Hippocampal formation (tissue), 2 donors: Measurements from ENCODE around the gene SURF4.

Experiments
- DNase-seq, 2 donors: peaks; one replicate each; lab custom pipeline; 2025; lab: John Stamatoyannopoulos, UW

The SURF4 gene

DNA sequence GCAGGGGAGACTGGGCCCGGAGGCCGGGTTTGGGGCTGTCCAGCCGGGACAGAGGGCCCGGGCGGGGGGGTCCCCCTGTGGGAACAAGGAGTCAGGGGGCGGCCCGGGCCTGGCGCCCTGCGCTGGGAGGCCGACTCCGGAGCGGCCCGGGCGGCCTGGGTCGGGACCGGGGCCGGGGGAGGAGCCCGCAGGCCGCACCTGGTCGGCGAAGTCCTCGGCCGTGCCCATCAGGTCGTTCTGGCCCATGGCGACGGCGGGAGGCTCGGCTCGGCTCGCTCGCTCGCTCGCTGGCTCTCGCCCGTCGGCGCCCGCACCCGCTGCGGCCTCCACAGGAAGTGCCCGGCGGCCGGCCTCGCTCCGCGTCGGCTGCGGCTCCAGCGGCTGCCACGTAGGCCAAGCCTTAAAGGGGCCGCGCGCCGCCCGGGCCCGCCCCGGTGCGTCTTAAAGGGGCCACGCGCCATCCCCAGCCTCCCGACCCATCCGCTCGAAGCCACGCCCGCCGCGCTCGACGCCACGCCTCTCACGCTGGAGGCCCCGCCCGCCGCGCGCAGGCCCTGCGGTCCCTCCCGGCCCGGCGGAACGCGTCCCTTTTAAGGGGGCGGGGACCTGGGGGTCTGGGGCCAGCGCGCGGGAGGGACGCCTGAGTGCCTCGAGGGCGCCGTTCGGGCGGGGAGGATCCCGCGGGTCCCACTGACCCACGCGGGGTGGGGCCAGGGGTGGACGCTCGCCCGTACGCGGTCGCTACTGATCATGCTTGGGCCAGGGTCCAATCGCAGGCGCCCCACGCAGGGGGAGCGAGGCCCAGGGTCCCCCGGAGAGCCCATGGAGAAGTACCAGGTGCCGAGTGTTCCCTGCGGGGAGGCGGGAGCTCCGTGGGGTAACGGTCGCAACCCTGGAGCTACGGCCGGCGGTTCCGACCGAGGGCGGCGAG lies at the start of gene SURF4, which contains the start of gene STKLD1:
TSS of gene SURF4 (minus strand) at position 337 of the 931 bp plus-strand sequence. CDS start at position 246, 91 bp downstream.
TSS of gene STKLD1 (plus strand) at position 643 of the 931 bp plus-strand sequence. CDS start at position 751, 108 bp downstream.
- peak; percentile 93 for DNase-seq

DNA sequence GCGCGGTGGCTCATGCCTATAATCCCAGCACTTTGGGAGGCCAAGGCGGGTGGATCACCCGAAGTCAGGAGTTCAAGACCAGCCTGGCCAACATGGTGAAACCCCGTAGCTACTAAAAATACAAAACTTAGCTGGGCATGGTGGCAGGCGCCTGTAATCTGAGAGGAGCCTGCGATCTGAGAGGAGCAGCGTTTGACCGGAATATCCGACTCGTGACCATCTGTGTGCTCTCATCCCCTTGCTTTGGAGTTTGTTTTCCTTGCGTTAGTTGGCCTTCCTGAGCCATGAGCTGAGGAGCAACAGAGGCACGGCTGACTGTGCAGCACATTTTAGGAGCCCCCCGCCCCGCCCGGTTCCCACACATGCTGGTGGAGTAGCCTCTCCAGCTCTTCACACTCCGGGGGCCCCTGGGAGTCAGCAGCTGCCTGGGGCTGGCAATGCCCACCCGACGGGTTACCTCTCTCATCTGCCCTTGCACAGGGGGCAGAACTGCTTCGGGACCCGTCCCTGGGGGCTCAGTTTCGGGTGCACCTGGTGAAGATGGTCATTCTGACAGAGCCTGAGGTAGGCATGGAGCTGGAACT lies 49.3 kb upstream of the SURF4 start:
- no peak for DNase-seq

DNA sequence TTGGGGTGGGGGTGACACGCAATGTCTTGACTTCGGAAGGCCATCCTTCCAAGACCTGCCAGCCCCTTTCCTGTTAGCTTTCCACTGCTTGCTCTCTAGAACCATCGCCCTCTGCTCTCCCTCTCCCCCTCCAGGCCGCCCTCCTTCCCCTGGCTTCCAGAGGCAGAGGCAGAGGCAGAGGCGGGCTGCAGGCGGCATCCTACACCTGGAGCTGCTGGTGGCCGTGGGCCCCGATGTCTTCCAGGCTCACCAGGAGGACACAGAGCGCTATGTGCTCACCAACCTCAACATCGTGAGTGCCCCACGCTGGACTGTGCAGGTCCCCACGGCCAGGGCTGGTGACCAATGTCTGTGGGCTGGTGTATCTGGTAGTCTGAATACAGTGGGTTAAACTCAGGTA lies 48.3 kb upstream of the SURF4 start:
- DNase-seq, result no peak

DNA sequence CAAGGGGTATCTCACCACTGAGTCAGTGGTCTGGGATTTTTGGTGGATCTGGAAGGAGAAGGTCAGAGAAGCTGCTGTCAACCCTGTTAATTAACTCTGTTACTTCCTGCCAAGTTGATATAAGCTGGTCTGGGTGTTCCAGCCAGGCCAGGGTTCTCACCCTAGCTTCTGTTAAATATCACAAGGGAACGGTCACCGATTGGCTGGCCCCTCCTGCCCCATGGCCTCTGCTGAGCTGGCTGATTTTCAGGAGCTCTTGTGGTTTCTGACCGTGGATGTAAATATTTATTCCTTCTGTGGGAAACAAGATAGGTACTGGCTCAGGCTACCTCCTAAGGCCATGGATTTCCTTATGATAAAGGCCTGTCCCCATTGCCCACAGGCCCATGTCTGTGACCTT lies 47.4 kb upstream of the SURF4 start:
- DNase-seq, result no peak

DNA sequence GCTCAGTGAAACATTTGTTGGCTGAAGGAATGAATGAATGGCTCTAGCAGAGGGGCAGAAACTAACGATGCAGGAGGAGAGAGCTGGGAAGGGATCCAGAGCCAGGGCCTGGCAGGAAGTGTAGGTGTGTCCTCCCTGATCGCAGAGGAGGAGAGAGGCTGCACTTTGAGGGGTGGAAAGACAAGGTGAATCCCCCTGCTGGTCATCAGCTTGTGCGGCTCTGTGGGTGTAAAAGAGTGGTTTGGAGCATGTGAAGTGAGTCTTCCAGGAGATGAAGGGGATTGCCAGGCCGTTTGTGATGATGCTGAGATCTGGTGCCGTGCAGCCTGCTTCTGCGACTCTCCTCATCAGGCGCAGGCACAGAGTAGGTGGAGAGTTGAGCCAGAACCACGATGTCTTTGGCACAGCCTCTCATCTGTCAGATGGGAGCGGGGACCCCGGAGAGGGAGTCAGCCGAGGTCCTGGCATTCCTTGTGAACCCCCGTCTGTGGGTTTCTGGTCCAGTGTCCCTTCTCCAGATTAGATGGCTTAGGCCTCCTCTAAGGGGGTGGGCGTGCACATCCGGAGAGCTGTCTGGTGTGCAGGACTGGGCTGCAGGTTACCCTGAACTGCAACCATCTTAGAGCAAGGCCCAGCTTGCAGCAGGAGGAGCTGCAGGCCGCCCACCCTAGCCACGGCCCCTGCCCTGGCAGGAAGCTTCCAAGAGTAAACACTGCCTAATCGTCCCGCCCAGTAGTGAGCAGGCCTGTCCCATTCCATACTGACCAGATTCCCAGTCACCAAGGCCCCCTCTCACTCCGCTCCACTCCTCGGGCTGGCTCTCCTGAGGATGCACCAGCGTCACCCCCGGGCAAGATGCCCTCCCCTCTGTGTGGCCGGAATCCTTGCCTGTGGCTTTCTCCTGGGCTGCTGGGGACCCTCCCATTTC lies 46.0 kb upstream of the SURF4 start, which contains the start of gene ADAMTS13:
TSS of gene ADAMTS13 (plus strand) at position 753 of the 928 bp plus-strand sequence. CDS start at position 830, 77 bp downstream.
- DNase-seq, result no peak

DNA sequence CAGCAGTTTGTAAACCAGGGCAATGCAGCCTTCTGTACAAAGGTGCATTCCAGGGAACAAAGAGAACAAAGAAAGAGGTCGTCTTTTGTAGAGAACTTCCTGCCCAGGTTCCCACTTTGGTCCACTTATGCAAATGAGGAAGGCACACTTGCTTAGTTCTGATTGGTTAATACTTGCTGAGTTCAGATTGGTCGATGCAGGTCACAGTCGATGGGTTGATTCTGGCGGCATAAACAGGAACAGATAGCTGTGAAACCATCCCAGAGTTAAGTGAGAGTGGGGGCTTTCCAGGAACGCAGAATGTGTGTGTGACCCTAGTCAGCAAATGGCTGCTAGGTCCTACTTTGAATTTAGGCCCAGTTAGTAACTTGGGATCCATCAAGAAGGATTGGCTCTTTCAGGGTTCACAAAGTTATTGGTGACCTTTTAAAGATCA lies 44.5 kb upstream of the SURF4 start:
- DNase-seq, result no peak

DNA sequence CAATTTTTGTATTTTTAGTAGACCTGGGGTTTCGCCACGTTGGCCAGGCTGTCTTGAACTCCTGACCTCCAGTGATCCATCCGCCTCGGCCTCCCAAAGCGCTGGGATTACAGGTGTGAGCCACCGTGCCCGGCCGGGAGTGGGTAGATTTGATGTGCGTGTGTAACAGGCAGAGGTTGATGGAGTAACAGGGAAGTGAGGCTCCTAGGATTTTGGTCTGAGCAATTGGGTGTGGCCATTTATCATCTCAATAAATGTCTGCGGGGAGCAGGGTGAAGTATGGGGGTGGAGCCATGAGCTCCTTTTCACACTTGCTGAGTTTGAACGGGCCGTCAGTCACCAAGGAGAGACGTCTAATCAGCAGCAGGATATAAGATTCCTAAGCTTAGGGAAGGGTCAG lies 43.1 kb upstream of the SURF4 start:
- no peak for DNase-seq

DNA sequence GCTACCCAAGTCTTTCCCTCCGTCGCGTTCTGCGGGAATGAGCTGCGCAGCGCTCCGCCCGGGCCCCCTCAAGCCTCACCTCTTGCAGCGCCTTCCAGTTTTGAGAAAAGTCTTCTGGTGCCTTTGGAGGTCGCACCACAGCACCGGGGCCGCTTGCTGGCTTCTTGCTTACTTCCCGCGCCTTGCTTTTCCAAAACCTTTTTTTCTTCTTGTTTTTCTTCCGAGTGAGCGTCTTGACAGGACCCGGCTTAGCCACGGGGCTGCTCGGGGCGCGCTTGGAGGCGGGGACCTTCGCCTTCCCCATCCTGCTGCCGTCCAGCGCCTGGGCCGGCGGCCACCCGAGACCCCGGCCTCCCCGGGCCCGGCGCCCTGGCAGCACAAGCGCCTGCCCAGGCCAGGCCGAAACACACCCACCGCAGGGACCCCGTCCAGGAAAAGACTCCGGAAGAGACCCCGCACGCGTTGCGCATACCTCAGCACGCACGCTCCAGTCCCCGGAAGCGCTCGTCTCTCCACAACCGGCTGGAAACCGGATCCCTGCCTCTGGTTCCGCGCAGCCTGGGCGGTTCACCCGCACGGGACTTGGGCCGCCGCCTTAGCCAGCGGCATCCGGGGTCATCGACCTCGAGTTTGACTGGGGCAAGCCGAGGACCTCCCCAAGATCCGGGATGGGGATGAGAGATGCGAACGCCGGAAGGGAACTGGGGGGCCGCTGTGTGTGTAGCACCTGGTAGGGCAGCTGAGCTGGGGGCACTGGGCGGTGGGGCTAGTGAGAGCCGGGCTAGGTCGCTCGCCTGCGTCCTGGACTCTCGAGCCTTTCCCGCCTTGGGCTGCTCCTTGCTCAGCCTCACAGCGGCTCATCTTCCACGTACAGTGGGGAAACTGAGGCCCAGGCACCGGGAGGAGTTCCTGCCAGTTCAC lies 41.9 kb upstream of the SURF4 start, which contains the start of gene REXO4:
TSS of gene REXO4 (minus strand) at position 470 of the 921 bp plus-strand sequence. CDS start at position 304, 166 bp downstream.
- peak; percentile 75 to 78 for DNase-seq

DNA sequence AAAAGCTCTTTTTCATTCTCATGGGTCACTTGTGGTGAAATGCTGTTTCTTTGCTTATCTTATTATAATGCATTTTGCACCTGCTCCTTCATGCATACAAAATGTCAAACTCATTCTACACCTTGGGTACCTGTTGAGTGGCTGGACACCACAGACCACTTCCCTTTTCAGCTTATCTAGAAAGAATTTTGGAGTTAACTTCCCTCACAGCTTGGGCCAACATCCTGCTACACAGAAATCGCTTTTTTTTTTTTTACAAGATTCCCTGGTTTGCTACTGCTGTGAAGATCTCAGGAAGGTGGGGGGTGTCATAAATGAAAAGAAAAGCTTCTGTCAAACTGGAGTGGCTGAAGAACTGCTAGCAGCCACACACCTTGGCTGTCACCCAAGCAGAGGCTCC lies 39.3 kb upstream of the SURF4 start:
- no peak for DNase-seq

DNA sequence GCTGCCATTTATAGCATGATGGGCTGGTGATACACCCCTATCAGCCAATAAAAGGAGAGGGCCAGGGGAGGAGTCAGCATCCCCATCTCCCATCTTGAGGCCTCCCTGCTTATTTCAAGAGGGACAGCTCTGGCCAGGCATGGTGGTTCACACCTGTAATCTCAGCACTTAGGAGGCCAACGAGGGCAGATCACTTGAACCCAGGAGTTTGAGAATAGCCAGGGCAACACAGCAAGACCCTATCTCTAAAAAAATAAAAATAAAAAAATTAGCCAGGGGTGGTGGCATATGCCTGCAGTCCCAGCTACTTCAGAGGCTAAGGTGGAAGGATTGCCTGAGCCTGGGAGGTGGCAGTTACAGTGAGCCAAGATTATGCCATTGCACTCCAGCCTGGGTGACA lies 32.2 kb upstream of the SURF4 start:
- no peak for DNase-seq

DNA sequence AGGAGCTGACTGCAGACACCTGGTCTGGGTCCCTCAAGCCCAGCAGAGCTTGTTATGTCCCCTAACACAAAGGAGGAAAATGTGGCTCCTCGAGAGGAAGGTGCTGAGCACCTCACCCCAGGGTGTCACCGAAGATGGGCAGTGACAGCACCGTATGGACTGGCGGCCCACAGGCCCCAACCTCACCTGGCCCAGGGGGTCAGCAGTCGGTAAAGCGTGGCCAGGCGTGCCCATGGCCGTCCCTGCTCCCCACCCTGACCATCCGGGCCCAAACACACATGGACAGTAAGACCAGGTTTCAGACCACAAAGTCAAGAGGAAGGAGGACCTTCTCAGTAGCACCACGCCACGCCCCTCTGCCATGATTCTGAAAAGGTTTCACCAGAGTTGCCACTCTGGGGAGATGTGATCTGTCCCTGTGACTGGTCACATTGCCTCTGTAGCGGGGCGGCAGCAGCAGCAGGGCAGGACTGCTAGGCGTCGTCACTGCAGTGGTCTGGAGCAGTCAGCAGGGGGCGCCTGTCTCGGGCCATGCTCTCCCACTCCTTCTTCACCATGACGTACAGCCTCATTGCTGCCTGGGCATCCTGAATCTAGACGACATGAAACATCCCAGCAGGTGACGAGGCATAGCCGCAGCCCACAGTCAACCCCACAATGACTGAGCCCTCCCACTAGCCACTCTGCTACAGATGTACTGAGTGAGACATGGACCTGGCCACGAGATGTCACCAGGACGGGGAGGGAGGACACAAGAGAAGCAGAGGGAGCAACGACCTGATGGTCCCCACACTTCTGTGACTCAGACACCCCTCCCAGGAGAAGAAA lies 30.8 kb upstream of the SURF4 start:
- peak; percentile 23 to 64 for DNase-seq

DNA sequence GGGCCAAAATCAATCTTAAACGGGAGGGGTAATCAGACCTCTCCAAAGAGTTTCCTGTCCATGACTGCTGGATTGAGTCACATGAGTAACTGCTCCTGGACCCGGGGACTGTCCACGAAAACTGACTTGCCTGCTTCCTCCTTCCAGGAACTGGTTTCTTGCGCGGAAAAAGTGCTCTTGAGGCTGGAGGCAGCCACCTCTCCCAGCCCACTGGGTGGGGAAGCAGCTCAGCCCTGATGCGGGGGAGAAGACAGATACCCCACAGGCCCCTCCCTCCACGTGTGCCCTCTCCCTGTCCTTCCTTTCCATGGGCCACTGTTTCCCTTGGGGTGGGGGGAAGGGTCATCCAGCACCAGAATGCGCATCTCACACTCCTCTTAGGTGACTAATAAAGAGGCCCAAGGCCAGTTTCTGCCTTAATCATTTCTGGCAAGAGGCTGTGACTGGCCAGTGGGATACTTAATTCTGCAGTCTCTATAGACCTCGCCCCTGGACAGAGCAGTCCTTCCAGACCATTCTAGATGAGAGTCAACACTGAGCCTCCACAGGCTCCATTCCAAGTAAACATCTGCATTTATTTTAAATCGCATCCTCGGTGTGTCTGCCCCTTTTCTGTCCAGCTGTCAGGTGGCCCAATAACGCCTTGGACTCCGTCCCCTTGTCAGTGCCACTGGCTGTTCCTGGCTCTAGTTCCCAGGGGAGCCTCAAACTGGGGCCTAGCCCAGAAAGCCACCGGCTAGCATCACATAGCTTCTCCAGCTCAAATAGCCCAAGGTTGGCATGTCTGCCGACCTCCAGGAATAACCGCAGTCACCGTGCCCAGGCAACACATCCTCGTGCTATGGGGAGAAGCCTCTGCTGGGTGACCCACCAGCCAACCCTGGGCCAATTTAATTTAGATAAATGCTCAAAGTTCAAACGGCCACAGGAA lies 29.9 kb upstream of the SURF4 start:
- no peak for DNase-seq

DNA sequence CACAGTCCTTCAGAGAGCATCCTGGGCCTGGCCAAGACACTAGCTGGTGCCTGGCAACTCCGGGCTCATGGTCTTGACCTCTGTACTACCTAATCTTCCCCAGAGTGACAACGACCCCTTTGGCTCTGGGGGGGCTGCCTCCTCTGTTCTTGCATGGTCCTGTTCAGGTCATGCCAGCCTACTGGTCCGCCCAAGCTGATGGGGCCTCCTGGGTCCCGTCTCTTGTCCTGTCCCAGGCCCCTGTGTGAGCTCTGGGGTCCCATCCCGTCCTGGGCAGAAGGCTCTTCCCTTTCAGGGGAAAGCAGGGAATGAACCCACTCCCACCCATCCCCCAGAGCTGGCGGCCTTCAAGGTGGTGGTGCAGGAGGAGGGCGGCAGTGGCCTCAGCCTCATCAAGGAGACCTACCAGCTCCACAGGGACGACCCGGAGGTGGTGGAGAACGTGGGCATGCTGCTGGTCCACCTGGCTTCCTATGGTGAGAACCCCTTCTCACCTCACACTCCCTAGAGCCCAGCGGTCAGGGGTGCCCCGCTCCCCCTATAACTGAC lies 28.7 kb upstream of the SURF4 start:
- DNase-seq, result no peak

DNA sequence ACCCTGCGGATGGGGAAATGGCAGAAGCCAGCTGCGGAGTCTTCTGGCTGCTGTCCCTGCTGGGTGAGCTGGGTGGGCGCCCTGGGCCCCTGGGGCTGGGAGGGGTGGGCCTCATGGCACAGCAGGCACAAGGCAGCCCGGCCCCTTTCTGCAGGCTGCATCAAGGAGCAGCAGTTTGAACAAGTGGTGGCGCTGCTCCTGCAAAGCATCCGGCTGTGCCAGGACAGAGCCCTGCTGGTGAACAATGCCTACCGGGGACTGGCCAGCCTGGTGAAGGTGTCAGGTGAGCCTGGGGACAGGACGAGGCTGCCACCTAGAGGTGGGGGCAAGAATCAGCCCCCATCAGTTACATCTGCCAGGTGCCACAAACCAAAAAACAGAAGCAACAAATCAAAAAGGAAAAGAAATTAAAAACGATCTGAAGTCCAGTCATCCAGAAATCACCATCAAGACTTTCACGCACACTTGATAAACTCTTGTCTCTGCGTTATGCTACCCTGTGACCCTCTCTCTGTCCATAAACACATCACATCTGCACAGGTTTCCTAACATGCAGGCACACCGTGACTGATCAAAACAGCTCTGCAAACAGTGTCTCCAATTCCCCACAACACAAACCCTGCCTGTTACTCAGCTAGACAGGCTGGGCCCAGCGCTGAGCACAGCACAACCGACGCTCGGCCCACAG lies 28.1 kb upstream of the SURF4 start:
- DNase-seq, result no peak

DNA sequence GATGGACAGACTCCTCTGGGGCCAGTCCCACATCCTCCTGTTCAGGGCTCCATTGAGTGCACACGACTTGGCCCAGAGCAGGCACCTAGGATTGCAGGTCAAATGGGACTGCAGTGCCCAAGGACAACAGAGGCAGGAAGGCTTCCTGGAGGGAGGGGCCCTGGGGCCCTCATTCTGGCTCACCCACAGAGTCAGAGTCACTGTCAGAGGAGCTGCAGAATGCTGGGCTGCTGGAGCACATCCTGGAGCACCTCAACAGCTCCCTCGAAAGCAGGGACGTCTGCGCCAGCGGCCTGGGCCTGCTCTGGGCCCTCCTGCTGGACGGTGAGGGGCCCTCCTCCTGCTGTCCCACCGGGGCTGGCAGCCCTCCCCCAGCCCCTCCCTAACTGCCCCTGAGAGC lies 26.8 kb upstream of the SURF4 start:
- DNase-seq, result no peak

DNA sequence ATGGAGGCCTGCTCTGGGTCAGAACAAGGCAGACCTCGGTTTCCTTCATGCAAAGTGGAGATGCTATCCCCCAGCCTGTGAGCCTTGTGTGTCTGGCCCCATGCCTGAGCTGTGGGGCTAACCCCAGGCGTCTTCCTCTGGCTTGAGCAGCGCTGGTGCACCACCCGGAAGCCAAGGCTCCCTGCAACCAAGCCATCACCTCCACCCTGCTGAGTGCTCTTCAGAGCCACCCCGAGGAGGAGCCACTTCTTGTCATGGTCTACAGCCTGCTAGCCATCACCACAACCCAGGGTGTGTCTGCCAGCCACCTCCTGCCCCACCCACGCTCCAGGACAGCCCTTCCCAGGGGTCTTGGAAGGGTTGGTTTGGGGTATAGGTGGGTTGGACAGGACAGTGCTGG lies 25.7 kb upstream of the SURF4 start:
- no peak for DNase-seq

DNA sequence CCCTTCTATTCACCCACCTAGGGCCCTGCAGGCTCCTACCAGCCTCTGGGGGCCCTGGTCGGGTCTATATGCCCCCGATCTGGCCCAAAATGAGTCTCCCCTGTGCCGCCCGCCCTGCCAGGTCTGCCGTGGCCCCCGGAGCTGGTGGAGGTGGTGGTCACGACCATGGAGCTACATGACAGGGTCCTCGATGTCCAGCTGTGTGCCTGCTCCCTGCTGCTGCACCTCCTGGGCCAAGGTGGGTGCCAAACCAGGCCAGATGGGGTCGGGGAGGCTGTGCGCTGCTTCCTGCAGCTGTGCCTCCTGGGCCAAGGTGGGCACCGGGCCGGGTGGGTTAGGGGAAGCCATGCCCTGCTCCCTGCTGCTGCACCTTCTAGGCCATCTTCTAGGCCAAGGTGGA lies 24.4 kb upstream of the SURF4 start:
- DNase-seq, result no peak

DNA sequence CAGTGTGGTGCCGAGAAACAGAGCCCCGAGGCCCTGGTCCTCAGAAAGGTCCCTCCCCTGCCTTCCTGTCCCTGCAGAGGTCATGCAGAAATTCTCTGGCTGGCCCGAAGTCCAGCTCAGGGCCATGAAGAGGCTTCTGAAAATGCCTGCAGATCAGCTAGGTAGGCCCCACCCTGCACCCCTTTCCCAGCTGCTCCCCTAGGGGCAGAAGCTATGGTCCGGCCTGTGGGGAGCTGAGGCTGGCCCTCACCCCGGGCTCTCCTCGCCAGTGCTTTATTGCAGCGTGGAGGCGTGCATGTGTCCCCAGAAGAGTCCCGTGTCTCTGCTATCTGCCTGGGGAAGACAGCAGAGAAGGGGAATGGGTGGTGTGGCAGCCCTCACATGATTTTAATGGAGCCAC lies 22.0 kb upstream of the SURF4 start:
- no peak for DNase-seq
